Common myeloid progenitor, CD34-positive (primary cell): ENCODE results near the gene TMEM8B.

Experiments
- CTCF ChIA-PET: fragments of 350-600 bp; sonication (Branson Sonifier 250); formaldehyde crosslinking; loops from one replicate; lab custom pipeline; 2021; ENCODE audit warnings: antibody characterized with exemption; lab: Charles Lee
- POLR2A ChIA-PET: fragments of 350-600 bp; sonication (Branson Sonifier 250); formaldehyde crosslinking; loops from one replicate; lab custom pipeline; 2021; ENCODE audit warnings: antibody characterized with exemption; lab: Charles Lee
- DNase-seq, 3 donors: peaks; one replicate each; pipeline versions ENCODE4 v3.0.0 to v3.0.0-alpha.2; 2013
- H3K27ac ChIP-seq, 2 experiments: 1 replicate in 1 of 2; 2 replicates in 1 of 2; pipeline ENCODE4 v1.7.0; 2013; ENCODE audit warnings: inconsistent platforms in 2 of 2, low read length in 2 of 2, mild to moderate bottlenecking in 2 of 2, low read depth in 1 of 2, moderate library complexity in 1 of 2; ENCODE audit not compliant: severe bottlenecking in 2 of 2, insufficient read depth in 1 of 2, poor library complexity in 1 of 2
- H3K27me3 ChIP-seq, 5 experiments: replicated peaks in 2 of 5; 1 replicate in 3 of 5; 2 replicates in 2 of 5; pipeline versions ENCODE4 v1.6.1 to v1.7.0; 2013; ENCODE audit warnings: low read length in 4 of 5, mild to moderate bottlenecking in 2 of 5, moderate library complexity in 2 of 5, inconsistent platforms in 1 of 5; ENCODE audit not compliant: insufficient read depth in 5 of 5, control insufficient read depth in 4 of 5
- H3K36me3 ChIP-seq, 4 experiments: 1 replicate in 2 of 4; 2 replicates in 2 of 4; pipeline versions ENCODE4 v1.6.1 to v1.7.0; 2013; ENCODE audit warnings: low read length in 3 of 4, control low read depth in 1 of 4, mild to moderate bottlenecking in 1 of 4; ENCODE audit not compliant: control insufficient read depth in 4 of 4, insufficient read depth in 4 of 4
- H3K4me1 ChIP-seq, 4 experiments: 1 replicate in 3 of 4; 2 replicates in 1 of 4; pipeline versions ENCODE4 v1.6.1 to v1.7.1; 2013; ENCODE audit warnings: low read length in 3 of 4, mild to moderate bottlenecking in 3 of 4, control low read depth in 1 of 4, inconsistent platforms in 1 of 4, moderate library complexity in 1 of 4; ENCODE audit not compliant: control insufficient read depth in 4 of 4, insufficient read depth in 4 of 4; ENCODE audit errors: control extremely low read depth in 1 of 4
- H3K4me3 ChIP-seq, 7 experiments: 1 replicate in 4 of 7; 2 replicates in 3 of 7; pipeline versions ENCODE4 v1.5.1 to v1.7.0; 2013; ENCODE audit warnings: mild to moderate bottlenecking in 7 of 7, low read length in 6 of 7, moderate library complexity in 6 of 7, inconsistent platforms in 2 of 7, low read depth in 2 of 7, control low read depth in 1 of 7; ENCODE audit not compliant: insufficient read depth in 4 of 7, control insufficient read depth in 1 of 7; ENCODE audit errors: extremely low read depth in 1 of 7
- H3K9me3 ChIP-seq, 5 experiments: 1 replicate in 4 of 5; 2 replicates in 1 of 5; pipeline versions ENCODE4 v1.6.1 to v1.7.1; 2013; ENCODE audit warnings: low read length in 4 of 5, mild to moderate bottlenecking in 2 of 5, inconsistent platforms in 1 of 5, low read depth in 1 of 5, moderate library complexity in 1 of 5; ENCODE audit not compliant: control insufficient read depth in 4 of 5, insufficient read depth in 2 of 5; ENCODE audit errors: control extremely low read depth in 1 of 5
- WGBS: methylation state at CpG from one replicate; pipeline ENCODE4 v1.1.5; 2013; ENCODE audit not compliant: insufficient coverage; 5-methylcytosine and 5-hydroxymethylcytosine counted together

Gene TMEM8B

DNA sequence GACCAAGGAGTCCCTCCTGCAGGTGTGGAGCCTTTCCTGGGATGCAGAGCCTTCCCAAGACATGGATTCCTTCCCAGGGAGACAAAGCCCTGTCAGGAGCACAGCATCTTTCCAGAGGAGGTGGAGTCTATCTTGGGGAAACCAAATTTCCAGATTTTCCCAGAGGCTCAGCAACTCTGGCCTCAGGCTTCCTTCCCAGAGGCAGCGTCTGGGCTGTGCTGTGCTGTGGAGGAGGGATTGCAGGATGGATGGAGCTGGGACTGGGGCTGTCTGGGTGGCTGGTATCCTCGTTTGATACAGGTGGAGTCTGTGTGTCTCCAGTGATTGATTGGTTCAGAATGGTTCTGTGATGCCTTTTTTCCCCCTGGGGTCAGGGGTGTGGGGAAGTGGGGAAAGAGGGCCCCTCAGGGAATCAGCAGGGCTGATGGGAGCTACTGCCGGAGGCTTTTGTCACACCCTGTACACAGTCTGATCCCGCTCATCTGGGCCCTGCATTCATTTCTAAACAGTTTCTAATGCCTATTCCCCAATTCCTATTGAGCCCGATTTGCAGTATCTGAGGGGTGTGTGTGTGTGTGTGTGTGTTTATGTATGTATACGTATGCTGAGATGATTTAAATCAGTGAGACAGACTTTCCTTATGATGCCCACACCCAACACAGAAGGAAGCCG, 25.2 kb downstream of the TMEM8B start:
- ChIA-PET POLR2A (interaction anchor here (0.8 kb wide), 1 partner anchor 18 kb away, joined by 3 read pairs; no protein-coding TSS in a partner anchor), CTCF (interaction anchor here (1.2 to 7.5 kb wide), 2 partner anchors 27 to 64 kb away, joined by 3 to 45 read pairs; partner anchors contain the start of genes FAM221B and TMEM8B)
- Histone ChIP-seq H3K27ac (no peak overlapping the region), H3K4me3 (no peak overlapping the region), H3K36me3 (no peaks in the 10 kb centered on the region), H3K4me1 (no peaks in the 10 kb centered on the region), H3K9me3 (no peaks in the 10 kb centered on the region), H3K27me3 (peaks cover 0 to 86% (median 30%) of the 10 kb centered on the region in 5 experiments)
- 100% methylated on average over 1 of the region's 7 CpGs for WGBS
- DNase-seq = no peak

DNA sequence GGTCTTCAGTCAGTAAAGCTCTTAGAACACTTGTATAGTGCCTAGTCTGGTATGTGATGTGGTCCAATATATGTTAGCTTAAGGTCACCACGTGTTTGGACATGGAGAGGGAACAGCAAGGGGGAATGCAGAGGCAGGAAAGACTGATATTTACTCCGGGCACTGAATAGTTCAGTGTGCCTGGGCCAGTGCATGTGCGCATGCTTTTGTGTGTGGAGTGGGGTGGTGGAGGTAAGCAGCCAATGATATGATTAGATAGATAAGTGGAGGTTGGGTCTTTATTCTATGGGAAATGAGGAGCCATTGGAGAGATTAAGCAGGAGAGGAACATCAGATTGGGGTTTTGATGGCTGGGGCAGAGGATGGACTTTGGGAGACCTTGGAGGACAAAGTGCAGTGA, 27.2 kb downstream of the TMEM8B start:
- WGBS = 97% methylated on average over 3 of the region's 3 CpGs

DNA sequence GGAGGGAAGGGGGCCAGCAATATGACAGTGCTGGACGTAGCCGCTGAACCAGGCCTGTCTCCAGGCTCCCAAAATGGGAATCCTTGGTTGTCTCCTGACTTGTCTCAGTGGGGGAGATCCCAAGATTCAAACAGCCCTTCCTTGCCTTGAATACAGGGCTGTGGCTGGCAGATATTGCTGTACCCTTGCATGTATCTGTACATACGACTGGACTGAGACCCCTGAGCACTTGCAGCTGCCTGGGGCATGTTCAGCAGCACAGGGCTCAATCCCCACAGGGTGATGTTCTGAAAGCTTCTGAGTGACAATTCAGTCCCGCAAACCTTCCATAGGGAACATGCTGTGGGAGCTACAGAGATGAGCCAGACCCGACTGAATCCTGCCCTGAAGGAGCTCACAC, 27.9 kb downstream of the TMEM8B start:
- no peak overlapping the region for H3K4me3 ChIP-seq
- no peak overlapping the region for H3K27ac ChIP-seq
- no peaks in the 10 kb centered on the region for H3K9me3 ChIP-seq
- H3K36me3 ChIP-seq = no peaks in the 10 kb centered on the region
- ChIA-PET CTCF (interaction anchor here (1.0 to 7.5 kb wide), 11 partner anchors 11 to 67 kb away, joined by 3 to 45 read pairs (median 4); partner anchors contain the start of genes FAM221B and TMEM8B), POLR2A (no interaction called here)
- H3K27me3 ChIP-seq = peaks cover 0 to 95% (median 39%) of the 10 kb centered on the region in 5 experiments
- WGBS = 97% methylated on average over 5 of the region's 5 CpGs
- no peaks in the 10 kb centered on the region for H3K4me1 ChIP-seq
- DNase-seq = no peak

More for the DNA sequence above, 27.2 kb downstream of the TMEM8B start:
- no peak for DNase-seq
- no peak overlapping the region for H3K4me3 ChIP-seq
- no peaks in the 10 kb centered on the region for H3K4me1 ChIP-seq
- ChIA-PET CTCF (interaction anchor here (1.0 to 7.5 kb wide), 8 partner anchors 11 to 45 kb away, joined by 3 to 45 read pairs (median 4); partner anchors contain the start of genes FAM221B and TMEM8B), POLR2A (interaction anchor here (0.6 kb wide), 1 partner anchor 11 kb away, joined by 3 read pairs; no protein-coding TSS in a partner anchor)
- H3K27ac ChIP-seq = no peak overlapping the region
- H3K36me3 ChIP-seq = no peaks in the 10 kb centered on the region
- no peaks in the 10 kb centered on the region for H3K9me3 ChIP-seq
- H3K27me3 ChIP-seq = peaks cover 0 to 95% (median 36%) of the 10 kb centered on the region in 5 experiments

DNA sequence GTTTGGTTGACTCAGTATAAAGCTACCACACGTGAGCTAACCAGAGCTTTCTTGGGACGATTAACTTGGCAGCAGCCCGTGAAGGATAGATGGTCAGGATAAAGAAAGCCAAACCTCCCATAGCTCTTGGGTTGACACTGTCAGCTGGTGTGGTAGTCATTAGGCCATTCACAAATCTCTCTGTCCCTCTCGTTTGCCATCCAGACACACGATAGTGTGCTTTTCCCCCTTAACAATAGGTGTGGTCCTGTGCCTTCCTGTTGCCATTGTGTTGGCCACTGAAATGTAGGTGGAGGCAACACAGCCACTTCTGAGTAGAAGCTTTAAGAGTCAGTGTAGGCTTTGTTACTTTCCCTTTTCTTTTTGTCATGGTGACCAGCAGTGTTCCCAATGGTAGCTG, 29.4 kb downstream of the TMEM8B start:
- H3K27me3 ChIP-seq = peaks cover 0 to 95% (median 39%) of the 10 kb centered on the region in 5 experiments
- no peak overlapping the region for H3K27ac ChIP-seq
- ChIA-PET POLR2A (no interaction called here), CTCF (interaction anchor here (0.7 to 7.5 kb wide), 10 partner anchors 13 to 69 kb away, joined by 3 to 45 read pairs (median 6); partner anchors contain the start of genes FAM221B and TMEM8B)
- WGBS = 100% methylated on average over 3 of the region's 5 CpGs
- DNase-seq = no peak
- H3K9me3 ChIP-seq = no peaks in the 10 kb centered on the region
- H3K4me3 ChIP-seq = no peak overlapping the region
- no peaks in the 10 kb centered on the region for H3K4me1 ChIP-seq
- no peaks in the 10 kb centered on the region for H3K36me3 ChIP-seq

DNA sequence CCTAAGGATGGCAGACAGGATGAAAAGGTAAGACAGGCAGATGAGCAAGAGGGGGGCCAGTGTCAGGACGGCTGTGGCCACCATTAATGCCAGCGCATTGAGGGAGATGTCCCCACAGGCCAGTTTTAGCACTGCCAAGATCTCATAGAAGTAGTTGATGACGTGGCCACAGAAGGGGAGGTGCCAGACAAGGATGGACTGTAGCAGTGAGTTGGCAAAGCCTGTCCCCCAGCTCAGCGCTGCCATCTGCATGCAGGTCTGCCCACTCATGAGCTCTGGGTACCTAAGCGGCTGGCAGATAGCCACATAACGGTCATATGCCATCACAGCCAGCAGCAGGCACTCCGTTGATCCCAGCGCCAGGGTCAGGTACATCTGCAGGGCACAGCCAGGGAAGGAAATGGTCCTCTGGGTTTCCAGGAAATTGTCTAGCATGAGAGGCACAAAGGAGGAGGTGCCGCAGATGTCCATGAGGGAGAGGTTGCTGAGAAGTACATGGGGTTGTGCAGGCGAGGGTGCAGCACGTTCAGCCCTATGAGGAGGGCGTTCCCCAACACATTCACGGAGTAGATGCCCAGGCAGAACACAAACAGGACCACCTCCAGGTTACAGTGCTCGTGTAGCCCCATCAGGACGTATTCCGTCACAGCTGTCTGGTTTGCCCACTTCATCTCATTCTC, 30.4 kb downstream of the TMEM8B start:
- H3K27me3 ChIP-seq = peaks cover 0 to 94% (median 39%) of the 10 kb centered on the region in 5 experiments
- POLR2A ChIA-PET = no interaction called here
- DNase-seq = peak; percentile 80 to 89 (median 85)
- H3K27ac ChIP-seq = no peak overlapping the region
- no peaks in the 10 kb centered on the region for H3K4me1 ChIP-seq
- WGBS = 71% methylated on average over 16 of the region's 16 CpGs
- no peaks in the 10 kb centered on the region for H3K36me3 ChIP-seq
- CTCF ChIA-PET = interaction anchor here (0.8 to 7.5 kb wide), 6 partner anchors 20 to 122 kb away, joined by 3 to 45 read pairs (median 6); partner anchors contain the start of genes FAM221B, SPAG8 and TMEM8B
- H3K4me3 ChIP-seq = no peak overlapping the region
- no peaks in the 10 kb centered on the region for H3K9me3 ChIP-seq

DNA sequence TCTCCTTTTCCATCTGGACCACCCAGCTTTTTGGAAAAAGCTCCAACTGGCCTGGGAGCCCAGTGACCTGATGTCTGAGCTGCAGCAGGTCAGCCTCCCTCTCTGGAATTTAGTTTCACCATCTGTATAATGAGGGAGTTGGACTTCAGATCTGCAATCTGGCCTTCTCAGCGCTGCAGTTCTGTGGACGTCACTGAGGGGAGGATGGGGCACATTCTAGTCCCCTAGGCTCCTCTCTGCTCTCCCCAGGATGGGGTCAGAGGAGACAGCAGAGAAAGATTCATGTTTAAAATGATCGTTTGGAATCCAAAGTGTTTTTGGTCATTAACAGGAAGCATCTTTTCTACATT, 30.9 kb downstream of the TMEM8B start:
- no peaks in the 10 kb centered on the region for H3K4me1 ChIP-seq
- peaks cover 0 to 93% (median 35%) of the 10 kb centered on the region in 5 experiments for H3K27me3 ChIP-seq
- no peaks in the 10 kb centered on the region for H3K9me3 ChIP-seq
- CTCF ChIA-PET = interaction anchor here (1.0 to 7.5 kb wide), 5 partner anchors 22 to 122 kb away, joined by 3 to 45 read pairs (median 10); partner anchors contain the start of genes FAM221B, SPAG8 and TMEM8B
- 75% methylated on average over 2 of the region's 3 CpGs for WGBS
- POLR2A ChIA-PET = no interaction called here
- no peaks in the 10 kb centered on the region for H3K36me3 ChIP-seq
- H3K27ac ChIP-seq = no peak overlapping the region
- DNase-seq = no peak
- H3K4me3 ChIP-seq = no peak overlapping the region
